GM21360 (cell line): ENCODE measurements around the gene STC2.

Experiments
- ATAC-seq: cut with Tn5 transposase; IDR thresholded peaks from one replicate; pipeline ENCODE4 v1.9.1; 2021; ENCODE audit warnings: mild to moderate bottlenecking, moderate library complexity; ENCODE audit not compliant: unreplicated experiment

STC2 gene

GRCh38 chr5:173314166-173314952, 13.9 kb downstream of the STC2 start:
- no peak for ATAC-seq

DNA sequence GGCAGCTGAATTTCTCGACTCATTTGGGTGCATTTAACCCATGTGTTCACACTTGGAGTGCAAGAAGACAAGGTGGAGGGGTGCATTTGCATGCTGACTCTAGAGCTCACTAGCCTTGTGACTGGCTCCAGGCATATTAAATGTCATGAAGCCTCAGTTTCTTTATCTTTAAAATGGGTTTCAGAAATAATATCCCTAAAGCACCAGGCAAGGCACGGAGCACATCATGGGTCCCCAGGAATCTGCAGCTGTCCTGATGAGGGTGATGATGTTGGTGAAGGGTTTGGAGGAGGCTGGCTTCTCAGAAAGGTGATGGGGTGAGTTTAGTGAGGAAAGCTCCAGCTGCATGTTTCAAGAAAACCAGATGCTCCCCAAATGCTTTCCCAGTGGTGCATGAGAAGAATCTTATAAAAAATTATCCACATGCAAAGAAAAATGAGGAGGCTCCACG, 14.8 kb downstream of the STC2 start:
- ATAC-seq = no peak

DNA sequence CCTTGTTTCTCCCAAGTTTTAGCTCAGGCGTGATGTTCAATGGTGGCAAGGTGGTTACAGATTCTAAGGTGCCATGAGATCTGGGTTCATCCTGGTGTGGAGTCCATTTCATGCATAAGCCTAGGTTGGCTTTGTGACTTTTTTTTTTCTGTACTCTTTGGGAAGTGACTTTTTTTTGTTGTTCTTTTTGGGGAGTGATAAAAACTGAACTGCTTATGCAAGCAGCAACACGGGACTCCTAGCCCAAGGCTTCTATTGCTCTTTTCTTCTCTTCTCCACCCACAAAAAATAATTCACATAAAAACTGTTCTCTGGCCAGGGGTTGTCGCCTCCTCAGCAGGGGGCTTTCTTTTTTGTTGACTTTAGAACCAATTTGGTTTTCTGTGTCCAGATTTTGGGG, 15.4 kb downstream of the STC2 start:
- no peak for ATAC-seq

GRCh38 chr5:173311818-173312585, 16.2 kb downstream of the STC2 start:
- ATAC-seq = no peak

DNA sequence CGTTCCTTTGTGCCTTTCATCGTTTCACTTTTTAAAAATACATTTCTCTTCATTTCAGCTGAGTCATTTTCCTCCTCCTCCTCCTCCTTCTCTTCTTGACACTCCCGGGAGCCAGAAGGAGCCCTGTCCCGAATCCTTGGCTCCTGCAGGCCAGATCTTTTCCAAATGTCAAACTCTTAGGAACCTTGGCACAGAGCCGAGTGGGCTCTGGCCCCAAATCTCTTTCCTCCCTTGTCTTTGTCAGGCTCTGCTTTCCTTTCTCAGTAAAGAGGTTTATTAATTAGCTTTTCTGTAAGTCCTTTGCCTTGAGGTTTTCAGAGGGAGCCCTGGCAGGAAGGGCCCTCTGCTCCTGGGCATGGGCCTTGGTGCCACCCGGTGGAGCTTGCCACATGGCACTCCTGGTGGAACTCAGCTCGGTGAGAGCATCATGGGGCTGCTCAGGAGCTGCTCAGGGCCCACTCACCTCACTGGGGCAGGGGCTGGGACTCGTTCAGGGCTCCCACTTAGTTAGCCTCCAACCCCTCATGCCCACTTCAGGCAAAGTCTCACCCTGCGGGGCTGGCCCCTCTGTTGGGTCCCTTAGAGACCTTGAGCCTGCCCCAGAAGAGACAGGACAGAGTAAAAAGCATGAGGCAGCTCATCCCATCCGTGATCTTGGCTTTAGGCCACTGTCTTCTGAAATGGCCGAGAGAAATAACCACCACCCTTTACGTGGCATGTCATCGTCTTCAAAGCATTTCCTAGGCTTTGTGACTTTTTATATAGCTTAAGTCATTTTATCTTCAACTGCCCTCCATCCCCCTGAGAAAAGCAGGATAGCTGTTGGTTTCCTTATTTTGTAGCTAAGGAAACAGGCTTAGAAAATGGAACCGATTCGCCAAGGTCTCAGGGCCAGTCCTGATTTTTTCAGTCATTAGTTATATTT, 17.1 kb downstream of the STC2 start:
- ATAC-seq = no peak

- no peak for ATAC-seq
These were observed 17.9 kb downstream of the STC2 start for GRCh38 chr5:173310218-173310769.

DNA sequence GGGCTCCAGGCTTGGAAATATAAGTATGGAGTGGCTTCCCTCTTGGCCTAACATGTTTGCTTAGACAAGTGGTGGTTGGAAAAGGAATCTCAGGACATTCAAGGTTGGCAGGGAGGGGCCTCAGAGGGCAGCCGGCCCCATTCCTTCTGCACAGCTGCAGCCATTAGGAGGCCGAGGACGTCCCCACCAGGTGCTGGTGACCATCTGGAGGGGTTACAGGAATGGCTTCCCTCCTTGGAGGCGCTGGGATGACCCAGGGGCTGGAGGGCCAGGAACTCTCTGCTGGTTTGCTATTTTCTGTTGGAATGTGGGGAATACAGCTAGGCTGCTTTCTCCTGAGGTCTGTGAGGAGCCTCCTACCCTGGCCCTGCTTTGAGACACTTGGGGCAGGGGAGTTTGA, 18.5 kb downstream of the STC2 start:
- no peak for ATAC-seq

GRCh38 chr5:173308226-173308625, 20.0 kb downstream of the STC2 start:
- no peak for ATAC-seq

GRCh38 chr5:173307695-173308094, 20.5 kb downstream of the STC2 start:
- no peak for ATAC-seq

DNA sequence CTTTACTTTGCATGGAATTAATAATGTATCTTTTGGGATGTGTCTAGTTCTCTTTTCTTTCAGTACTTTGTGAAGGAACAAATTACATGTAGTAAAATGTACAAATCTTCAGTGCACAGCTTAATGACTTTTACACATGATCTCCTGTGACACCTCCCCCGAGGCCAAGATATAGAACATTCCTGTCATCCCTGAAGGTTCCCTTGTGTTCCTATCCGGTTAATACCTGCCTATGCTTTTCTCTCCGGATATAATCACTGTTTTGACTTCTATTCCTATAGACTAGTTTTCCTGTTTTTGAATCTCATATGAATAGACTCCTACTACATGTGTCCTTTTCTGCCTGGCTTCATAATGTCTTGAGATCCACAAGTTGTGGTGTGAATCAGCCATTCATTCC, 21.5 kb downstream of the STC2 start:
- no peak for ATAC-seq

DNA sequence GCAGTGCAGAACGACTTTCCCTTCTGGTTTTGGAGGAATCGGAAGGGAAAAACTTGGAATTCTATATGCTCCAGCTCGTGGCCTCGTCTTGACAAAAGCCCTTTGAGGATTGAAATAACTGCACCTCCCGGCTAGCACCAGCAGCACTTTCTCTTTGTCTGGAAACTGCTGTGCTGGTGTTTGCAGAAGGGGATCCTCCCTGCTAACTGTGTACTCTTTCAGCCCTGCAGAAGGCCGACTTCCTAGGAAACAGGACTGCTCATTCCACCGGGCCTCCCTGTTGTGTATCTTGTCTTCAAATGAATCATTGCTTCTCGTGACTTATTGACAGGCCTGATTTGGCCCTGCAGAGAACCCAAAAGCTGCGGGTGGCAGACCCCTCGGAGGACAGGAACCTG, 23.6 kb downstream of the STC2 start:
- no peak for ATAC-seq

GRCh38 chr5:173303878-173304590, 24.2 kb downstream of the STC2 start:
- no peak for ATAC-seq

DNA sequence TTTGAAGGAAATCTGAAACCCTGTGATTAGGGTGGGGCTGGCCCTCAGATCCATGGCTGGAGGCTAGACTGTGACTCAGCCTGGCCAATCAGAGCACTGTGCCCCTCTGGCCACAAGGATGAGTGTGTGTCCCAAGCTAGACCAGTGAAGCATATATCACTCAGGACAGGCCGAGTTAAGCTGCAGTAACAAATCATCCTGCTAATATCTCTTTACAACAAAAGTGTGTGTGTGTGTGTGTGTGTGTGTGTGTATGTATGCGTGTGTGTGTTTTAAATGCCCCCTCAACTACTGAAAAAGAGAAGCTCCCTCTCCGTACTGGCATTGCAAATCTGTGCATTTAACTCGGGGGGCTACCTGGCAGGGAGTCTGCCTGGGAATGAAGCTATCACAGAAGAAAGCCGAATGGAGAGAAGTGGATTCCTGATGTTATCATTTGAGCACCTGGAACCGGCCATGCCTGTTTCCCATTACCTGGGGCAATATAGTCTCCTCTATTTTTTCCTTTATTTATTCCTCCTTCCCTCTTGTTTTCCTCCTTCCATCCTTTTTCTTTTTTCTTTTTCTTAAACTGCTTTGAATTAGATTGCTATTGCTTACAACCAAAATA, 25.6 kb downstream of the STC2 start:
- no peak for ATAC-seq

DNA sequence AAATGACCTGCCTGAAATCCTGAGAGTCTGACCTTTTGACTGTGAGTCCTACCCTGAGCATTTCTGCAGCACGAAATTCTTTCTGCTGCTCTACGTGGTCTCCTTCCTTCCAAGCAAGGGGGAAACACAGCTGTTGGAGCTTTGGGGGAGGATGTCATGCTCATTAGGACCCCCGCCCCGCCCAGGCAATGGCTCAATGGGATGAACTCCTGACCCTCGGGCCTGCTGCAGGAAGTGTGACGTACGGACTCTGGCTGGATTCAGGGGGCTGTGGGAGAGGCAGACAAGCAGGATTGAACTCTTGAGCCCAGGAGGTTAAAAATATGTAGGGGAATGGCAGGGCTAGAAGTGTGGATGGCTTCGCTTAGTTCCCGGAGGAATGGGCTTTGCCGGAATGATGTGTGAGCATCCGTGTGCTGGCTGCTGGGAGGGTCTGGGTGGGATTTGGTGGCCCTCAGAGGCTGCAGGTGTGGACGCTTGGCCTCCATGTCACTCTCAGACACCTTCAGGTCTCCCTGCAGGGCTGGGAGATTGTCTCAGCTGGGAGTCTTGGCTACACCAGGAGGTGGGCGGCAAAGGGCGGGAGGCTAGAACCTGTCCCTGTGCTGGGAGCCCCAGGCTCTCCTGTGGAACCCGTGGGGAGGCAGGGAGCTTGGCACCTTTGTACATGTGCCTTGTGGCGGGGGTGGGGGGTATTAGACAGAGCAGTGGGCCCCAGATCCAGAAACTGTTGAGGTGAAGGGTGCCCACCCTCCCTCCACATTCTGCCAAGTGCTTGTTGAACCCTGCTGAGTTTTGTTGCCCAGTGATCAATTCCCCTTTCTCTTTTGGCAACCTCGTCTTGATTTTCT, 26.3 kb downstream of the STC2 start:
- no peak for ATAC-seq

DNA sequence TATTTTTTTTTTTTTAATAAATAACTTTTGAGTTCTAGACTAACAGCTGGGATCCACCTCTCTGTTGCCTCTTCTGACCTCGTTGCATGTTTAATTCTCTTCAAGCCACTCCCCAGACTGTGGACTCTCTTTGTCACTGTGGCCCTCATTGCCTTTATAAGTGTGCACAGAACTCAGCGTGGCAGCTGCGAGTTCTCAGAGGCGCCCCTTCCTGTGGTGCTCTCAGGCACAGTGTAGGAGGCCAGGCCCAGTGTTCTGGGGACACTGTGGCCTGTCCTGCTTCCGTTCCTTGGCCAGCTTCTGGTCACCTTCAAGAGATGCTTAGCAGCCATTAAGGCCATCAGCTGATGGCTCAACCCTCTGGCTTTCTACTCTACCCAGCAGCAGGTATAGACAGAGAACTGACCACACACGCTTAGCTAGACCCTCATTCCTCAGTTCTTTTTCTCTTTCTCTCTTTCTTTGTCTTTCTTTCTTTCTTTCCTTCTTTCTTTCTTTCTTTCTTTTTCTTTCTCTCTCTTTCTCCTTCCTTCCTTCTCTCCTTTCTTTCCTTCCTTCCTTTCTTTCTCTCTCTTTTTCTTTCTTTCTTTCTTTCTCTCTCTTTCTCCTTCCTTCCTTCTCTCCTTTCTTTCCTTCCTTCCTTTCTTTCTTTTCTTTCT, 27.7 kb downstream of the STC2 start:
- ATAC-seq = no peak

- no peak for ATAC-seq
These were observed 28.4 kb downstream of the STC2 start for GRCh38 chr5:173299820-173300219.

DNA sequence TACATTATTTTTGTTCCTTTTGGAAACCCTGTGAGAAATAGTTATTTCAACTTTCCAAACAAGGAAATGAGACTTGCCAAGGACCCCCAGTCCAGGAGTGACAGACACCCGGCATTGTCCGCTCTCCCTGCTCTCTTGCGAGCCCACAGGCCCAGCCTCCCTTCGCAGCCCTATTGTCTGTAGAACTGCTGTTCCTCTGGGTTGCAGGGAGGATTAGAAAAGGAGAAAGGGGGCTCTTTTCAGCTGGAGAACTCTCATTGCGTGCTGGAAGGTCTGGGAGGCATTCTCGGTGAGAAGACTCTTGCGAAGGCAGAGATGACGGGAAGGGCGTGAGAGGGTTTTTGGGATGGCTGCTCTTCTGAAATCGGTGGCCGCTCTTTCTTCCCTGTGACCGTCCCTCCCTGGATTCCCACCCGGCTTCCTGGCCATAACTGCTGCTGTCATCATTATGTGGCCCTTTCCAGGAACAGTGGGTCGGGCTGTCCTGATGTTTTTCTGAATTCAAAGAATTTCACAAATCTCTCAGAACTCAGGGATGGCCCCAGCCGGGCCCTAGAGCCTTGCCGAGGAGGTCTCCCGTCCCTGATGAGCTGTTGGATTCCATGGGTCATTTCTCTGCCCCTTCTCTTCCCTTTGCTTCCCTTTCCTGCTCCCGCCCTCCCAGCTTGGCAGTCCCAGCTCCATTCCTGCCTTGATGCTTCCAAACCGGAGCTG, 29.8 kb downstream of the STC2 start:
- no peak for ATAC-seq

DNA sequence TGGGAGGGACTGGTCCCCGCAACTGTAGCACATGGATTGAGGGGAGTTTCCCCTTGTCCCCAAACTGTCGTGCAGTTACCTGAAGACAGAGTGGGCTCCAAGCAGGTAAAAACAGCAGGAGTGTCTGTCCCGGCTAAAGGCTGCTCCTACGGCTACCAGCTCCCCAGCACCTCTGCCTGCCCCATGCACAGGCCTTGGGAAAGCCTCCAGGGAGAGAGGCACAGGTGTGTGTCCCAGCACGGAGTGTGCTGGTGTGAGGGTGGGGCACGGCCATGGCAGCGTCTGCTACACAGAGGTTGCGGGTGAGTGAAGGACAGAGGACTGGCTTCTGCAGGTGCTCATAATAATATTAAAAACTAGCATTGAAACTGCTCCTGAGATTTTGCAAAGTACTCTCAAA, 30.4 kb downstream of the STC2 start:
- ATAC-seq = no peak
